K562 (cell line): ENCODE measurements around the gene DCLK2. TPM values are rescaled to one million over a fixed set of nuclear protein-coding genes. Genes with fewer than 3 reads are reported as not detected.

ENCODE experiments used
- ATAC-seq: fragments of 200-7000 bp; cut with Tn5 transposase; 3 replicates; pipeline ENCODE4 v1.9.1; 2020; ENCODE audit warnings: moderate library complexity
- BruUV-seq: library from RNA; stranded (reverse); fragments of 400-500 nt; replicated peaks from 2 replicates; lab custom pipeline; 2021; lab: Mats Ljungman, UMichigan
- CTCF ChIA-PET: fragments of 300-600 bp; formaldehyde crosslinking; extraction: SDS; loops from one replicate; lab custom pipeline; 2021; ENCODE audit warnings: low intra/inter-chr PET ratio; lab: Yijun Ruan, JAX
- POLR2A ChIA-PET: fragments of 300-600, 350-650 bp; sonication (Branson Sonifier 250); formaldehyde crosslinking; extraction: SDS; loops from one replicate; lab custom pipeline; 2021; ENCODE audit warnings: antibody characterized with exemption, inconsistent platforms; lab: Yijun Ruan, JAX
- DNase-seq, 4 experiments: peaks; one replicate each; pipeline versions ENCODE4 v3.0.0 to v3.0.0-alpha.2; 2011 to 2018; ENCODE audit warnings: low spot score in 3 of 4, mixed read lengths in 3 of 4; ENCODE audit errors: extremely low read depth in 1 of 4
- FAIRE-seq: peaks from 2 replicates; lab custom pipeline; 2011; peaks lifted over from hg19 to GRCh38; lab: Jason Lieb, UNC
- H2AFZ ChIP-seq: 2 replicates; pipeline ENCODE4 v1.6.0; 2011; ENCODE audit warnings: low read depth, low read length, control low read depth, inconsistent platforms
- H3K27ac ChIP-seq: fragments of 200-600 bp; 3 replicates; pipeline ENCODE4 v1.8.0; 2011; ENCODE audit warnings: low read depth, mild to moderate bottlenecking, control low read depth, inconsistent platforms, low read length, moderate library complexity, mixed read lengths; ENCODE audit errors: extremely low read depth
- H3K27me3 ChIP-seq, 2 experiments: fragments of 300-600 bp in 1 of 2; 2 replicates in 1 of 2; 3 replicates in 1 of 2; pipeline versions ENCODE4 v1.6.0 to v1.8.0; 2011; ENCODE audit warnings: inconsistent platforms in 2 of 2, low read length in 2 of 2, mild to moderate bottlenecking in 1 of 2, mixed read lengths in 1 of 2, moderate library complexity in 1 of 2; ENCODE audit not compliant: control insufficient read depth in 2 of 2, insufficient read depth in 2 of 2
- H3K36me3 ChIP-seq: fragments of 300-600 bp; 3 replicates; pipeline ENCODE4 v1.8.0; 2011; ENCODE audit warnings: mild to moderate bottlenecking, low read length, inconsistent platforms; ENCODE audit not compliant: control insufficient read depth, insufficient read depth
- H3K4me1 ChIP-seq, 2 experiments: fragments of 200-600 bp in 1 of 2; replicated peaks in 1 of 2; 2 replicates in 1 of 2; 3 replicates in 1 of 2; pipeline versions ENCODE4 v1.5.1 to v1.8.0; 2011; ENCODE audit warnings: inconsistent platforms in 2 of 2, low read length in 2 of 2, mild to moderate bottlenecking in 1 of 2, mixed read lengths in 1 of 2, moderate library complexity in 1 of 2; ENCODE audit not compliant: control insufficient read depth in 2 of 2, insufficient read depth in 2 of 2
- H3K4me2 ChIP-seq: 2 replicates; pipeline ENCODE4 v1.6.1; 2011; ENCODE audit warnings: low read length, control low read depth, inconsistent platforms, mixed read lengths; ENCODE audit not compliant: insufficient read depth
- H3K4me3 ChIP-seq: fragments of 200-600 bp; sonication (generic), shearing (Covaris generic); 2 replicates; pipeline ENCODE4 v1.5.1; 2016; ENCODE audit warnings: control low read depth, inconsistent platforms
- H3K79me2 ChIP-seq: fragments of 200-600 bp; 3 replicates; pipeline ENCODE4 v1.8.0; 2011; ENCODE audit warnings: low read length, inconsistent platforms; ENCODE audit not compliant: control insufficient read depth, insufficient read depth
- H3K9ac ChIP-seq, 2 experiments: 2 replicates each; pipeline versions ENCODE4 v1.6.0 to v1.6.1; 2011; ENCODE audit warnings: low read depth in 2 of 2, low read length in 2 of 2, control low read depth in 1 of 2, inconsistent platforms in 1 of 2, mild to moderate bottlenecking in 1 of 2, mixed read lengths in 1 of 2; ENCODE audit not compliant: insufficient read depth in 1 of 2
- H3K9me1 ChIP-seq: one replicate; pipeline ENCODE4 v1.6.0; 2011; ENCODE audit warnings: inconsistent platforms, mild to moderate bottlenecking, low read length, moderate library complexity; ENCODE audit not compliant: control insufficient read depth, insufficient read depth
- H3K9me3 ChIP-seq: replicated peaks from 2 replicates; pipeline ENCODE4 v1.5.1; 2011; ENCODE audit warnings: low read depth, low read length, inconsistent platforms; ENCODE audit not compliant: control insufficient read depth, insufficient read depth
- H4K20me1 ChIP-seq: replicated peaks from 2 replicates; pipeline ENCODE4 v1.6.1; 2011; ENCODE audit warnings: low read length, inconsistent platforms, mixed read lengths; ENCODE audit not compliant: control insufficient read depth, insufficient read depth
- CBFB ChIP-seq: sonication (generic); formaldehyde crosslinking; IDR thresholded peaks from 2 replicates; pipeline ENCODE4 v1.4.0; 2020; ENCODE audit warnings: mild to moderate bottlenecking, missing genetic modification reagents
- DNMT1 ChIP-seq: fragments of 450-650 bp; IDR thresholded peaks from 2 replicates; pipeline ENCODE4 v1.6.1; 2016; ENCODE audit warnings: antibody characterized with exemption, mild to moderate bottlenecking
- ETV1 ChIP-seq: fragments of 450-650 bp; conservative IDR thresholded peaks from 2 replicates; pipeline ENCODE4 v1.6.1; 2016; ENCODE audit warnings: missing genetic modification characterization, control low read depth, low read depth, missing compliant biosample characterization
- FOXJ3 ChIP-seq: sonication (generic); formaldehyde crosslinking; IDR thresholded peaks from 2 replicates; pipeline ENCODE4 v1.4.0; 2020; ENCODE audit warnings: mild to moderate bottlenecking, missing genetic modification reagents
- NFRKB ChIP-seq: fragments of 450-650 bp; IDR thresholded peaks from 2 replicates; pipeline ENCODE4 v1.6.1; 2016; ENCODE audit warnings: low read depth
- NRF1 ChIP-seq, 2 experiments: fragments of 450-650 bp; IDR thresholded peaks in 1 of 2; conservative IDR thresholded peaks in 1 of 2; 2 replicates each; pipeline ENCODE4 v1.6.1; 2014; ENCODE audit warnings: mild to moderate bottlenecking in 2 of 2
- RNF219 ChIP-seq: fragments of 250-450 bp; sonication (Bioruptor Pico); IDR thresholded peaks from 2 replicates; pipeline ENCODE4 v1.5.0; 2022; ENCODE audit warnings: mild to moderate bottlenecking
- SREBF2 ChIP-seq: sonication (generic); formaldehyde crosslinking; IDR thresholded peaks from 2 replicates; pipeline ENCODE4 v1.4.0; 2020; ENCODE audit warnings: mild to moderate bottlenecking, missing genetic modification reagents
- USF1 ChIP-seq: sonication (generic); formaldehyde crosslinking; IDR thresholded peaks from 2 replicates; pipeline ENCODE4 v1.9.0; 2022; ENCODE audit warnings: mild to moderate bottlenecking, missing genetic modification reagents
- ZFX ChIP-seq: sonication (generic); formaldehyde crosslinking; IDR thresholded peaks from 2 replicates; pipeline ENCODE4 v1.8.0; 2022; ENCODE audit warnings: mild to moderate bottlenecking, missing genetic modification reagents, moderate library complexity
- ZNF408 ChIP-seq: fragments of 250-450 bp; sonication (Bioruptor Pico); IDR thresholded peaks from 2 replicates; pipeline ENCODE4 v1.4.0; 2020; ENCODE audit warnings: low read depth, mild to moderate bottlenecking, moderate library complexity
- ZNF583 ChIP-seq: fragments of 250-450 bp; sonication (Bioruptor Pico); IDR thresholded peaks from 2 replicates; pipeline ENCODE4 v1.4.0; 2020
- ZNF586 ChIP-seq: fragments of 450-650 bp; formaldehyde crosslinking; conservative IDR thresholded peaks from 2 replicates; pipeline ENCODE4 v1.4.0; 2020; ENCODE audit warnings: mild to moderate bottlenecking, moderate library complexity
- ZSCAN29 ChIP-seq: fragments of 450-650 bp; IDR thresholded peaks from 2 replicates; pipeline ENCODE4 v1.6.1; 2017
- WGBS: fragments of 100-300 bp; shearing (Covaris generic); methylation state at CpG from one replicate; pipeline ENCODE4 v1.1.6; 2016; ENCODE audit warnings: low coverage, mixed read lengths; ENCODE audit not compliant: insufficient coverage; ENCODE audit errors: missing lambda C conversion rate; 5-methylcytosine and 5-hydroxymethylcytosine counted together
- in situ Hi-C: fragments of 300-500 bp; cut with MboI; formaldehyde crosslinking; loops from 4 replicates; pipeline ENCODE4 v1.15.0; 2018; ENCODE audit warnings: inconsistent platforms, mixed read lengths
- intact Hi-C: fragments of 100-400 bp; cut with micrococcal nuclease; formaldehyde crosslinking; loops from 2 replicates; pipeline ENCODE4 v1.14.2; 2022
- polyA plus RNA-seq, 8 experiments: library from polyadenylated mRNA; depleted of rRNA in 4 of 8; stranded (reverse) in 5 of 8; unstranded in 3 of 8; fragments of >200 nt; fragmentation: Nextera tagmentation in 2 of 8; fragmentation: Illumina TruSeq in 1 of 8; extraction: Ambion mirVana in 2 of 8; extraction: Trizol in 1 of 8; gene quantifications; 2 replicates each; pipeline versions ENCODE4 v1.2.1 to v1.2.3, GENCODE V29; 2011 to 2014; ENCODE audit warnings: inconsistent platforms in 1 of 8, missing spikeins in 1 of 8
- total RNA-seq, 7 experiments: library from RNA; depleted of rRNA in 6 of 7; stranded (reverse); fragments of >200 nt in 6 of 7; fragmentation: Illumina TruSeq in 2 of 7; extraction: Trizol in 2 of 7; gene quantifications; 2 replicates each; pipeline versions ENCODE4 v1.2.1 to v1.2.3, GENCODE V29; 2011 to 2021; ENCODE audit warnings: low replicate concordance in 1 of 7
- TF ChIP-seq, protein P1 (sequence below): conservative IDR thresholded peaks from 2 replicates; pipeline ENCODE4 v1.6.1; 2011; ENCODE audit warnings: low read depth, mild to moderate bottlenecking, low read length; ENCODE audit not compliant: control insufficient read depth
- TF ChIP-seq, protein P2 (sequence below): IDR thresholded peaks from 2 replicates; pipeline ENCODE4 v1.6.1; 2014; ENCODE audit warnings: antibody characterized with exemption
- TF ChIP-seq, protein P3 (sequence below): fragments of 250-450 bp; sonication (Bioruptor Pico); IDR thresholded peaks from 2 replicates; pipeline ENCODE4 v1.4.0; 2020

Gene DCLK2
- total and polyA plus RNA-seq, 9 of the 15 experiments (the other 6 are each of a cell fraction or from before 2014, with no cell fraction given), result not detected

- intact Hi-C loops, result no loop called here
- no peaks in the 10 kb centered on the region for H3K9me3 ChIP-seq
- H3K9me1 ChIP-seq, result no peaks in the 10 kb centered on the region
- no peaks in the 10 kb centered on the region for H4K20me1 ChIP-seq
- CTCF ChIA-PET, result no interaction called here
- H3K27ac ChIP-seq, result no peak overlapping the region
- no peak for FAIRE-seq
- in situ Hi-C loops, result loop anchor here (25.0 kb wide), 1 partner anchor 229 kb away; no protein-coding TSS in a partner anchor
- H3K4me2 ChIP-seq, result no peak overlapping the region
- H3K36me3 ChIP-seq, result no peaks in the 10 kb centered on the region
- ATAC-seq, result no peak
- BruUV-seq, result no TSS peak
- 2% methylated on average over 5 of the region's 5 CpGs for WGBS
- H3K4me3 ChIP-seq, result no peak overlapping the region
- no peak overlapping the region for H3K9ac ChIP-seq
- H3K4me1 ChIP-seq, result no peaks in the 10 kb centered on the region
- no peak for DNase-seq
- H3K79me2 ChIP-seq, result no peaks in the 10 kb centered on the region
- H3K27me3 ChIP-seq, result no peaks in the 10 kb centered on the region
- POLR2A ChIA-PET, result no interaction called here
- TF ChIP-seq ETV1 (tag), result no peak
- TF ChIP-seq ZSCAN29, result no peak
- no peak for TF ChIP-seq FOXJ3 (CRISPR knock-in tag)
- TF ChIP-seq, protein P1, sequence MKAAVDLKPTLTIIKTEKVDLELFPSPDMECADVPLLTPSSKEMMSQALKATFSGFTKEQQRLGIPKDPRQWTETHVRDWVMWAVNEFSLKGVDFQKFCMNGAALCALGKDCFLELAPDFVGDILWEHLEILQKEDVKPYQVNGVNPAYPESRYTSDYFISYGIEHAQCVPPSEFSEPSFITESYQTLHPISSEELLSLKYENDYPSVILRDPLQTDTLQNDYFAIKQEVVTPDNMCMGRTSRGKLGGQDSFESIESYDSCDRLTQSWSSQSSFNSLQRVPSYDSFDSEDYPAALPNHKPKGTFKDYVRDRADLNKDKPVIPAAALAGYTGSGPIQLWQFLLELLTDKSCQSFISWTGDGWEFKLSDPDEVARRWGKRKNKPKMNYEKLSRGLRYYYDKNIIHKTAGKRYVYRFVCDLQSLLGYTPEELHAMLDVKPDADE, result no peak
- TF ChIP-seq, protein P2, sequence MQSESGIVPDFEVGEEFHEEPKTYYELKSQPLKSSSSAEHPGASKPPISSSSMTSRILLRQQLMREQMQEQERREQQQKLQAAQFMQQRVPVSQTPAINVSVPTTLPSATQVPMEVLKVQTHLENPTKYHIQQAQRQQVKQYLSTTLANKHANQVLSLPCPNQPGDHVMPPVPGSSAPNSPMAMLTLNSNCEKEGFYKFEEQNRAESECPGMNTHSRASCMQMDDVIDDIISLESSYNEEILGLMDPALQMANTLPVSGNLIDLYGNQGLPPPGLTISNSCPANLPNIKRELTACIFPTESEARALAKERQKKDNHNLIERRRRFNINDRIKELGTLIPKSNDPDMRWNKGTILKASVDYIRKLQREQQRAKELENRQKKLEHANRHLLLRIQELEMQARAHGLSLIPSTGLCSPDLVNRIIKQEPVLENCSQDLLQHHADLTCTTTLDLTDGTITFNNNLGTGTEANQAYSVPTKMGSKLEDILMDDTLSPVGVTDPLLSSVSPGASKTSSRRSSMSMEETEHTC, result no peak
- TF ChIP-seq SREBF2, result no peak
- no peak for TF ChIP-seq DNMT1
- TF ChIP-seq RNF219 (CRISPR knock-in tag), result no peak
- TF ChIP-seq ZNF586 (CRISPR knock-in tag), result no peak
- no peak for TF ChIP-seq ZFX (CRISPR knock-in tag)
- TF ChIP-seq ZNF583 (CRISPR knock-in tag), result no peak
- TF ChIP-seq ZNF408 (CRISPR knock-in tag), result no peak
- TF ChIP-seq CBFB (CRISPR knock-in tag), result no peak
- no peak for TF ChIP-seq NFRKB
- no peak for TF ChIP-seq USF1
- TF ChIP-seq NRF1 (conservative IDR thresholded peaks at IDR 0.05 in 1 of 2, IDR thresholded peaks at IDR 0.05 in 1 of 2), result no peak
- TF ChIP-seq, protein P3, sequence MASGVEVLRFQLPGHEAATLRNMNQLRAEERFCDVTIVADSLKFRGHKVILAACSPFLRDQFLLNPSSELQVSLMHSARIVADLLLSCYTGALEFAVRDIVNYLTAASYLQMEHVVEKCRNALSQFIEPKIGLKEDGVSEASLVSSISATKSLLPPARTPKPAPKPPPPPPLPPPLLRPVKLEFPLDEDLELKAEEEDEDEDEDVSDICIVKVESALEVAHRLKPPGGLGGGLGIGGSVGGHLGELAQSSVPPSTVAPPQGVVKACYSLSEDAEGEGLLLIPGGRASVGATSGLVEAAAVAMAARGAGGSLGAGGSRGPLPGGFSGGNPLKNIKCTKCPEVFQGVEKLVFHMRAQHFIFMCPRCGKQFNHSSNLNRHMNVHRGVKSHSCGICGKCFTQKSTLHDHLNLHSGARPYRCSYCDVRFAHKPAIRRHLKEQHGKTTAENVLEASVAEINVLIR (CRISPR knock-in tag), result no peak
- TF ChIP-seq, all 486 proteins: peak for 0
- no peak overlapping the region for H2AFZ ChIP-seq
These were observed 138.5 kb downstream of the DCLK2 start for GRCh38 chr4:150216726-150217125.
